GM13976 (cell line): ENCODE results near the gene ADCY5.

Experiments
- DNase-seq: peaks from one replicate; pipeline ENCODE4 v3.0.0; 2012; ENCODE audit warnings: low spot score
- CTCF ChIP-seq: IDR thresholded peaks from 2 replicates; pipeline ENCODE4 v1.5.1; 2012; ENCODE audit warnings: borderline replicate concordance, mild to moderate bottlenecking; ENCODE audit not compliant: insufficient read depth; ENCODE audit errors: extremely low read depth, missing control alignments, control extremely low read depth
- in situ Hi-C: fragments of 300-500 bp; cut with MboI; formaldehyde crosslinking; loops from one replicate; pipeline ENCODE4 v1.12.0; 2022; ENCODE audit warnings: low sequenced_read_pairs, mixed read lengths, inconsistent platforms; ENCODE audit not compliant: unreplicated experiment

Gene ADCY5

GRCh38 chr3:123270818-123271217, 178.1 kb downstream of the ADCY5 start:
- in situ Hi-C loops: no loop called here
- TF ChIP-seq CTCF: no peak
- no peak for DNase-seq

GRCh38 chr3:123267821-123268220, 181.1 kb downstream of the ADCY5 start:
- no peak for TF ChIP-seq CTCF
- in situ Hi-C loops: no loop called here
- no peak for DNase-seq

GRCh38 chr3:123263941-123264340, 184.9 kb downstream of the ADCY5 start:
- no peak for TF ChIP-seq CTCF
- in situ Hi-C loops: no loop called here

GRCh38 chr3:123262868-123263267, 186.0 kb downstream of the ADCY5 start:
- DNase-seq: no peak
- TF ChIP-seq CTCF: no peak
- in situ Hi-C loops: no loop called here

More at GRCh38 chr3:123263941-123264340, 184.9 kb downstream of the ADCY5 start:
- no peak for DNase-seq

- no peak for DNase-seq
- in situ Hi-C loops: no loop called here
- no peak for TF ChIP-seq CTCF
These were observed 186.7 kb downstream of the ADCY5 start for GRCh38 chr3:123262226-123262625.

GRCh38 chr3:123261666-123262065, 187.2 kb downstream of the ADCY5 start:
- no peak for TF ChIP-seq CTCF
- in situ Hi-C loops: no loop called here

More at GRCh38 chr3:123261666-123262065, 187.2 kb downstream of the ADCY5 start:
- DNase-seq: no peak
